ENCODE measurements around the gene FAM107A.

The FAM107A gene

DNA sequence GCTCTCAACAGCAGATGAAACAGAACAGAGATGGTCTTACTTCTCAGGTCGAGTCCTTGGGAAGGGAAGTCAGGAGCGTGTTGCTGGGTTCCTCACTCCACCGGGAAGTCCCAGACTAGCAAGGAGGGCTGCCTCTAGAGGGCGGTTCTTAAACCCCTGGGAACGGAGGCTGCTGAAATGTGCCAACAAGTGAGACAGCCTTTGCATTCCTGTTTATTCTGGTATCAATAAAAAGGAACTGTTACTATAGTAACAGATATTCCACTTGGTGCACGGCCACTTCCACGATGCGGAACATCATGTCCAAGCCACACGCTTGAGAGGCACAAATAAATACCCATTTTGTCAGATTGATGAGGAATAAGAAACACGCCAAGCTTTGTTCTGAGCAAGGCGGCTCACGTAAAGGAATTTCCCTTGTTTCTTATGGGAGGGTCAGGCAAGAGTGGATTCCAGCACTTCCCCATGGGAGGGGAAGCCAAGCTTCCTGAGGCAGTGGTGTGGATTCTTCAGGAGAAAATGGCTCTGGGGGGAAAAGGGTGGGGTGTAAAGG is at the start of gene FAM107A:
Gene FAM107A (minus strand): TSS at position 123 of the 553 bp plus-strand sequence. CDS start 7,531 bp downstream, outside the sequence.
- no peak for DNase-seq

GRCh38 chr3:58625196-58625824 is 48.1 kb upstream of the FAM107A start:
- DNase-seq, result no peak

- DNase-seq, result no peak
Measured at GRCh38 chr3:58624550-58624949, 47.4 kb upstream of the FAM107A start.

GRCh38 chr3:58623961-58624360 is 46.8 kb upstream of the FAM107A start:
- no peak for DNase-seq

DNA sequence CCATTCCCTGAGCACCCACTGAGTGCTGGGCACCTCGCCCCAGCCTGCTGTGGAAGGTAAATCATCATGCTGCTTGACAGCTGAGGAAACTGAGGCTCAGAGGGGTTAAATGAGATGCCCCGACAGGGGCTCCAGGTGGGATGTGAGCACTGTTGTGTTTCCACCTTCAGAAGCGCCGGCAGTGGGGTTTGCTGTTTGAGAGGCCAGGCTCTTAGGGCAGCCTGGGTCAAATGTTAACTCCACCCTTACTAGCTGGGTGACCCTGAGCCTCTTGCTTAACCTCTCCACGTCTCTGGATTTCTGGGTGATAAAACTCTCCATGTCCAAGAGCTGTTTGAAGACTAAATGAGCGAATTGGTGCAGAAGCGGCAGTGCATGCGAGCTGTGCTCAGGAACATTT is 46.3 kb upstream of the FAM107A start:
- no peak for DNase-seq

DNA sequence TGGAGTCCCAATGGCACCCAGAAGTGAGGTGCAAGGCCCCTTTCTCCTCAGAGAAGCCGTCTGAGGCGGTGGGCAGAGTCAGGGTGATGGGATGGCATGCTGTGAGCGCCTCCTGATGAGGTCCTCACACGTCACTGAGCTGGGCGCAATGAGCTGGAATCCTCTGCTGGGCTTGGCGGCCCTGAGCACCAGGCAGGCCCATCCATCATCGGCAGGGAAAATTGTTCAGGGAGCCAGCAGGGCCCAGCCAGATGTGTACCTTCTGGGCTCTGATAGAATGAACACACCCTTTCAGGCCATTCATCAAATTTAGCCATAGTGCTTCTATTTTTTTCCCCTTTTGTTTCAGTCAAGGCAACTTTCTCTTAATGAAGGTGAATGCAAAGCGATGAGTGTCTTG is 45.7 kb upstream of the FAM107A start:
- DNase-seq, result no peak

DNA sequence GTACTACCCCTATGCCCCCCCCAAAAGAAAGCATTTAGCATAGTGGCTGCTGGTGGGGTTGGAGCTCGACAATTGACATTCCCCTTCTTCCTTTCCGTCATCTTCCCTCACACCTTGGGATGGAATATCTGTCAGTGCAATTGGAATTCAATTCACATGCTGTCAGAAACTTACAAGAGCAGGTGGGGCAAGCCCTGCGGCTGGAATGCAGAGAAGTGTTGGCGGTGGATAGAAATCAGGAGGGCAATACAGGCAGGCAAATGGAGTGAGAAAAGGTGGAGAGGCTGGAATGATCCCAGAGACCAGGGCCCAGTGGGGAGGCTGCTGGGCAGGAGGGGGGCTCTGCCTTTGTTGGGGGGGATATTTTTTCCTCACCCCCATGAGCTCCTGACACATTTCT is 45.2 kb upstream of the FAM107A start:
- no peak for DNase-seq

- DNase-seq, result no peak
Measured at GRCh38 chr3:58621086-58621830, 44.1 kb upstream of the FAM107A start.

GRCh38 chr3:58620421-58620820 is 43.2 kb upstream of the FAM107A start:
- no peak for DNase-seq

- no peak for DNase-seq
Measured at GRCh38 chr3:58617338-58617761, 40.2 kb upstream of the FAM107A start.

DNA sequence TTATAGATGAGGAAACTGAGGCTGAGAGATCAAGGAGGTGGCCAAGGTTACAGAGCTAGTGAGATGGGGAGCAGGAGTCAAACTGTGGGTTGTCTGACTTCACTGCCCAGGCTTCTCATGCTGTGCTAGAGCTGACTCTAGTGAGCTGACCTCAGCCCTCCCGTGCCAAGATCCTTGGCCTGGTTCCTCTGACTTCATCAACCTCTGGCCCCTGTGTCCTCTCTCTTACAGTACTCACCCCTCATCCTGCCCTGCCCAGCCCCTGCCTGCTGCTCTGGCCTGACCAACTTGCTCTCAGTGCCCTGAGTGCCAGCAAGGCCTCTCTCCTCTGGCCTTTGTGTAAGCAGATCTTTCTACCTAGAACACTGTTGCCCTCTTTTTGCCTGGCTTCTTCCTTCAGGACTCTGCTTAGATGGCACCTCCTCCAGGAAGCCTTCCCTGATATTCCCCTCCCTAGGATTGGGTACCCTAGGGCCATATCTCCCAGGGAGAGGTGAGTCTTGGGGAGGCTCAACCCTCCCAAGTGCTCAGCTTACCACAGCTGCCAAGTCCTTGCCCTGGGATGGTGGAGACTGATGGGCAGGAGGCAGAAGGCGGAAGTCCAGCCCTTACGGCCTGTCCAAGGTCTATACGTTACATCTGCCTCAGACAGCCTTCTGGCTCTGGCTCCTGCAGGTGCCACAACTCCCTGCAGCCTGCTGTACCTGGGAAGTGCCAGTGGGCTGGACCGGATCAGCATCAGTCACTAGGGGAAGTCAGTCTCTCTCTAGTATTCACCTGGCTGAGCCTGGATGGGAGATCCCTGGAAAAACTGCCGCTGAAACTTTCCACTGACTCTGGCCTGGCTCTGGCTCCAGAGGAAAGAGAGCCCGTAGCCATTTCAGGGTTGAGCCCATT is 36.3 kb upstream of the FAM107A start:
- DNase-seq, result no peak

GRCh38 chr3:58612830-58613229 is 35.6 kb upstream of the FAM107A start:
- no peak for DNase-seq

GRCh38 chr3:58609990-58610389 is 32.8 kb upstream of the FAM107A start:
- no peak for DNase-seq

DNA sequence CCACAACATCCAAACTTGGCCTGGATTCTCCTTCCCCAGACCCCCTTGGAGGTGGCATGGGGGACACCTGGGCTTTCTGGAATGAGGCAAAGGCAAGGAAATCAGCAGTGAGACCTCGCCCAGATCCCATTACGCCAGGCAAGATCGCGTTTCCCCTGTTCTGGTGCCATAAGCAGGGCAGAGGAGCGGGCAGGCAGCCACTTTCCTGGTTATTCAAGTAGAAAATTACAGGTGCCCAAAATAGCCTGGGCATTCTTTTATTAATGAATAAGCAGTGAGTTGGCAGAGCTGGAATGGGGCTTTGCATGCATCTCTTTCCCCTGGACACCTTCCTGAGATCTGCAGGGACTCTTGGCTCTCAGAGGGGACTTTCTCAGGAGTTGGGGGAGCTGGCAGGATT is 31.5 kb upstream of the FAM107A start:
- no peak for DNase-seq

- no peak for DNase-seq
Measured at GRCh38 chr3:58607816-58608215, 30.6 kb upstream of the FAM107A start.

- no peak for DNase-seq
Measured at GRCh38 chr3:58606693-58607092, 29.5 kb upstream of the FAM107A start.

DNA sequence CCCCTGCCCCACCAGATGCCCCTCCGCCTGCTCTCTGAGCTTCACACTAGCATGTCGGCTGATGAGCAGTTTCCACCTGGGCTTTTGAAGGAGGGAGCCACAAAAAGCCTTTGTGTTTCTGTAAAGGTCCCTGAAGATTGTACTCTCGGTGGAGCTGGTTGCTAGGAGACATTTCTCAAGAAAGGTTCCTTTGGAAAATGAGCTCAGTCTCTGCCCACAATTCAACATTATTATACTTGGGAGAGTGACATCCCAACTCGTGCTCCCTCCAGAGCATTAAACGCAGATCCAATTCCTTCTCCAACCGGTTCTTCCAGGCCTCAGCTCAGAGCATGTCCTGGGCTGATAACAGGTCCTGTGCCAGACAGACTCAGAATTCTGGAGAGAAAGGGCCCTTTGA is 26.8 kb upstream of the FAM107A start:
- no peak for DNase-seq

DNA sequence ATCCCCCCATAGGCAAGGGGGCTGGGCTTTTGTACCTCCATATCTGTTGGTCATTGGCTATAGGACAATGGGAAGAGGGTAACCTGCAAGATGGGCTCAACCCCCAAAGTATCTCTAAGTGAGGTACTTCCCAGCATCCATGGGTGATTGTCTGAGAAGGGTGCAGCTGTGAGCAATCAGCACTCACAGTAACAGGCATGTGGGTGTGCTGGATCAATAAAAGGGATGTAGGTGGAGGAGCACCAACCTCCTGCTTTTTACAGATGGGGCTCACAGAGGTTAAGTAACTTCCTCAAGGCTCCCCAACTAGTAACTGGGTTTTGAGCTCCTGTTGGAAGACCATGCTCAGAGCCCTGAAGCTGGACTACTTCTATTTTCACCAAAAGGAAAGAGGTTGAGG is 26.4 kb upstream of the FAM107A start:
- no peak for DNase-seq

DNA sequence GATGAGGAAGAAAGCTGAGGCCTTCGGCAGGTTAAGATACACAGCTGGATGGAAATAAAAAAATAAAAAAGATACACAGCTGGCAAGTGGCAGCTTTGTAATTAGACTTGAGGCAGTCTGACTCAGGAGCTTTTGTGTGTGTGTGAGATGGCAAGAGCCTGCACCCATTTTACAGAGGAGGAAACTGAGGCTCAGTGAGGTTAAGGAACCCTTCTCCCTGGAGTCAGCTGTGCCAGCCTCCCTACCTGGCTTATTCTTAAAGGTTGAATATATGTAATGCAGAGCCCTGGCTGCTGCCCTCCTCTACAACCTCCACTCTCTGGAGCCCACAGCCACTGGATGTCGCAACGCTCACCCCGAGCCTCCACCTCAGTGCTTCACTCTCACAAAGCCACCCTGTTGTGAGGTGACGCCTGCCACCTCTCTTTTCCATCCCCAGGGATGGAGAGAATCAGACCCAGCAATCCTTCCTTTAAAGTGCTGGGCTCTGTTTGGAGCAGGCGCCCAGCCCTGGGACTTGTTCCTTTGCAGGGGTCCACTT is 20.6 kb upstream of the FAM107A start:
- DNase-seq, result no peak

- DNase-seq, result no peak
Measured at GRCh38 chr3:58596834-58597518, 19.8 kb upstream of the FAM107A start.

DNA sequence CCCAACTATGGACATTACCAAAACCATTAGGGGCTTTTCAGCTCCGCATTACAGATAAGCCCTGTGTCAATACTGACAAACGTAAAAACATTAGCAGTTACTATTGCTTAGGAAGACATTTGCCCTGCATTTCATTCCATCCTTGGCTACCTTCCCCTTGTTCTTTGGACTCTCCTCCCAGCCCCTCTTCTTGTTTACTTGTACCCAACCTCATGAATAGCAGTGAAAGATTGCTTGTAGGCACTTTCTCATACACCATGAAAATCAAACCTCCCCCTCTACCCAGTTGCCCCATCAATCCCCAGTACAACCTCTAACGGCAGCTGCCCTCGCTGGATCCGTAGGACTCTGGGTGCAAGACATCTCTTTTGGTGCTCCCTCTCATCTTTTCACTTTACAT is 16.9 kb upstream of the FAM107A start:
- DNase-seq, result no peak

Measured in NCI-H524 treated with DMSO at 0.1 percent for 48 hours (cell line).